Right lobe of liver (tissue), 6 donors: Measurements from ENCODE around the gene BTBD16. TPM values are rescaled to one million over a fixed set of nuclear protein-coding genes. Genes with fewer than 3 reads are reported as not detected.

ENCODE experiments used
- ATAC-seq, 4 donors: fragments of 200-7000 bp; cut with Tn5 transposase; one replicate each; pipeline ENCODE4 v1.9.1; 2020; ENCODE audit warnings: mild to moderate bottlenecking in 4 of 4, moderate library complexity in 4 of 4
- DNase-seq, 3 donors: peaks; one replicate each; pipeline ENCODE4 v3.0.0-alpha.2; 2020
- H3K27ac ChIP-seq, 3 donors: fragments of 200-600 bp; one replicate each; pipeline ENCODE4 v1.8.0; 2022
- H3K27me3 ChIP-seq, 2 donors: fragments of 200-600 bp; one replicate each; pipeline ENCODE4 v1.8.0; 2022
- H3K36me3 ChIP-seq, 4 donors: fragments of 200-600 bp; sonication (generic) in 1 of 4; one replicate each; pipeline versions ENCODE4 v1.5.1 to v1.8.0; 2017 to 2022; ENCODE audit warnings: control low read depth in 1 of 4
- H3K4me1 ChIP-seq, 4 donors: fragments of 200-600 bp; sonication (generic) in 1 of 4; one replicate each; pipeline versions ENCODE4 v1.5.1 to v1.8.0; 2017 to 2022; ENCODE audit warnings: control low read depth in 1 of 4
- H3K4me3 ChIP-seq, 3 donors: fragments of 200-600 bp; one replicate each; pipeline ENCODE4 v1.8.0; 2022
- H3K9me3 ChIP-seq, 4 donors: fragments of 200-600 bp; sonication (generic) in 1 of 4; one replicate each; pipeline versions ENCODE4 v1.5.1 to v1.8.0; 2017 to 2022; ENCODE audit warnings: control low read depth in 1 of 4
- POLR2A ChIP-seq: fragments of 450-650 bp; IDR thresholded peaks from one replicate; pipeline ENCODE4 v1.6.1; 2017; ENCODE audit warnings: antibody characterized with exemption, mild to moderate bottlenecking
- WGBS: methylation state at CpG from one replicate; pipeline ENCODE4 v1.1.6; 2018; ENCODE audit warnings: low coverage, low lambda C conversion rate; ENCODE audit not compliant: insufficient coverage; ENCODE audit errors: missing lambda C conversion rate; 5-methylcytosine and 5-hydroxymethylcytosine counted together
- intact Hi-C, 2 donors: fragments of 100-400 bp; cut with DNase I; formaldehyde crosslinking; loops; one replicate each; pipeline versions ENCODE4 v1.11.2 to v1.14.1; 2022
- total RNA-seq, 6 experiments: library from RNA; depleted of rRNA in 2 of 6; stranded (reverse); fragments of >200 nt in 2 of 6; fragmentation: NEBNext Ultra II Directional in 3 of 6; extraction: Animal tissue kit (Norgen Biotek cat#: 25700) in 3 of 6; gene quantifications; one replicate each; pipeline versions ENCODE4 v1.1.0 to v1.2.4, GENCODE V29; 2016 to 2023
- TF ChIP-seq, protein P1 (sequence below), 4 donors: fragments of 200-600 bp in 3 of 4; fragments of 450-650 bp in 1 of 4; IDR thresholded peaks; one replicate each; pipeline versions ENCODE4 v1.5.1 to v1.8.0; 2016 to 2022; ENCODE audit warnings: antibody characterized with exemption in 4 of 4, mild to moderate bottlenecking in 2 of 4
- donor health status: DM: no; HTN: yes; CAD: no.
- donor health status: DM: no; HTN: no; CAD: no.
- donor health status: DM: no; HTN: no; CAD: no.
- donor health status: DM: no; HTN: yes; CAD: no.
- donor health status: DM: no; HTN: yes; CAD: no.

BTBD16 gene
- total RNA-seq, 6 experiments from 2014 or later: 0.98 to 3.0 (median 2.0) TPM

DNA sequence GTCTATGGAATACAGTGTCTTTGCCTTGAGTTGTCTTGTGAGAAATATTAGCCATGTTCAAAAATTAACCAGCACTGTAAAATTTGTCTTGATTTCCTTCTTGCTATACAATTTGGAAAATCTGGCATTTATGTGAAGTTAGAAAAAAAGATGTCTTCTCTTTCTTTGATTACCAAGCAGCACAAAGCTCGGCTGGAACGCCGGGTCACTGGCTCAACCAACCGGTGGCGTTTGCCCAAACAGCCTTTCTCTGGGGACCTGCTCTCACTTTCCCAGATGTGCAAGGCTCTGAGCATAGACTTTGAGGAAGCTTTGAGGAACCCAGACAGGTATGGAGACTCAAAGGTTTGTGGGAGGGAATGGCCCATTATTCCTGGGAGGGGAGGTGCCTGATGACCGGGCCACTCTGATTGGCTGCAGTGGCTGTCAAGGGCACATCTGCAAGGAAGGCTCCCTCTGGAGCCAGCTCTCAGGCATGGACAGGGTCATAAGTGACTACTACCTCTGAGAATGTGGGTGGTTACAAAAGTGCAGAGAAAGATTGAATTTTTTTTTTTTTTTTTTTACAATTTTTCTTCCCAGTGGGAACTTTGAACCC is 5.6 kb downstream of the BTBD16 start:
- H3K27ac ChIP-seq: no peak overlapping the region
- peak; percentile 19 to 56 (median 40) for ATAC-seq
- no peak for DNase-seq
- H3K27me3 ChIP-seq: no peaks in the 10 kb centered on the region
- no peaks in the 10 kb centered on the region for H3K9me3 ChIP-seq
- intact Hi-C loops: loop anchor here in 1 of 2 donors (10.0 kb wide), 1 partner anchor 142 kb away; no protein-coding TSS in a partner anchor
- no peaks in the 10 kb centered on the region for H3K4me1 ChIP-seq
- no peak overlapping the region for H3K4me3 ChIP-seq
- TF ChIP-seq, protein P1, sequence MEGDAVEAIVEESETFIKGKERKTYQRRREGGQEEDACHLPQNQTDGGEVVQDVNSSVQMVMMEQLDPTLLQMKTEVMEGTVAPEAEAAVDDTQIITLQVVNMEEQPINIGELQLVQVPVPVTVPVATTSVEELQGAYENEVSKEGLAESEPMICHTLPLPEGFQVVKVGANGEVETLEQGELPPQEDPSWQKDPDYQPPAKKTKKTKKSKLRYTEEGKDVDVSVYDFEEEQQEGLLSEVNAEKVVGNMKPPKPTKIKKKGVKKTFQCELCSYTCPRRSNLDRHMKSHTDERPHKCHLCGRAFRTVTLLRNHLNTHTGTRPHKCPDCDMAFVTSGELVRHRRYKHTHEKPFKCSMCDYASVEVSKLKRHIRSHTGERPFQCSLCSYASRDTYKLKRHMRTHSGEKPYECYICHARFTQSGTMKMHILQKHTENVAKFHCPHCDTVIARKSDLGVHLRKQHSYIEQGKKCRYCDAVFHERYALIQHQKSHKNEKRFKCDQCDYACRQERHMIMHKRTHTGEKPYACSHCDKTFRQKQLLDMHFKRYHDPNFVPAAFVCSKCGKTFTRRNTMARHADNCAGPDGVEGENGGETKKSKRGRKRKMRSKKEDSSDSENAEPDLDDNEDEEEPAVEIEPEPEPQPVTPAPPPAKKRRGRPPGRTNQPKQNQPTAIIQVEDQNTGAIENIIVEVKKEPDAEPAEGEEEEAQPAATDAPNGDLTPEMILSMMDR (IDR thresholded peaks at IDR 0.05): no peak
- no peak for TF ChIP-seq POLR2A
- no peaks in the 10 kb centered on the region for H3K36me3 ChIP-seq
- 87% methylated on average over 6 of the region's 6 CpGs for WGBS

DNA sequence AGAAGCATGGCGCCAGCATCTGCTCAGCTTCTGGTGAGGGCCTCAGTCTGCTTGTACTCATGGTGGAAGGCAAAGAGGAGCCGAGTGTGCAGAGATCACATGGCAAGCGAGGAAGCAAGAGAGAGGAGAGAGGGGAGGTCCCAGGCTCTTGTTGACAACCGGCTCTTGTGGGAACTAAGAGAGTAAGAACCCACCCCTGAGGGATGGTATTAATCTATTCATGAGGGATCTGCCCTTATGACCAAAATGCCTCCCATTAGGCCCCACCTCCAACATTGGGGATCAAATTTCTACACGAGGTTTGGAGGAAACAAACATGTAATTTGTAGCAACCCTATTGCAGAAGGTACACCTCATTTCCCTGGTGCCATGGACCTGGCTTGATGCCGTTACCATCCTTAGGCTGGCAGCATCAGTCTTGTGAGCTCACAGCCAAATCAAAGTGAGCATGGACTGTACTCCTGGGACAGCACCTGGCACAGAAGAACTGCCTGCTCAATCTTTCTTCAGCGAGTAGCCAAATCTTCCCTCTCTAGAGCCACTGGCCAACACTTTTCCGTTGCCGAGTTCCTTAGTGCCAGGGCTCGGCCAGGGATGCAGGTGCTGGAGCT is 6.5 kb downstream of the BTBD16 start:
- intact Hi-C loops: loop anchor here in 1 of 2 donors (10.0 kb wide), 1 partner anchor 143 kb away; no protein-coding TSS in a partner anchor
- H3K4me1 ChIP-seq: no peaks in the 10 kb centered on the region
- no peaks in the 10 kb centered on the region for H3K36me3 ChIP-seq
- TF ChIP-seq, protein P1 (IDR thresholded peaks at IDR 0.05): no peak
- TF ChIP-seq POLR2A: no peak
- no peaks in the 10 kb centered on the region for H3K27me3 ChIP-seq
- WGBS: 72% methylated on average over 6 of the region's 10 CpGs
- H3K9me3 ChIP-seq: no peaks in the 10 kb centered on the region
- H3K27ac ChIP-seq: no peak overlapping the region
- H3K4me3 ChIP-seq: no peak overlapping the region
- no peak for ATAC-seq
- DNase-seq: no peak

DNA sequence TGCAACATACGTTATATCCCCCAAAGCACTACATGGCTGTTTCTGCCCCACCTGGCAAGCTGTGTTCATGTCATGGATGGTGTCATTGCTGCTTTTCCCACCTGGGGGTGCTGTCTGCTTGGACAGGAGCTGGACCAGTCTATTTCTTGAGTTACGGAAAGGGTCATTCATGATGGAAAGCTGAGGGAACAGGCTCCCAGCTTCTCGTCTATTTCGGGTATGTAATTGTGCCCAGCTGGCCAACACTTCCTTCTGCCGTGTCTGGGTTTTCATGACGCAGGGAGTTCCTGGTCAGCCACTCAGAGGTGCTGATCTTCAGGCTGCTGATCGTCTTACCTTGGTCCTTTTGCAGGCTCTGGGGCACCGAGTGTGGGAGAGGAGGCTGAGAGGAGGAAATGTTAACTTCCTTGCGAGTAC is 8.6 kb downstream of the BTBD16 start:
- Histone ChIP-seq H3K4me3 (no peak overlapping the region), H3K27ac (no peak overlapping the region), H3K9me3 (no peaks in the 10 kb centered on the region), H3K4me1 (no peaks in the 10 kb centered on the region), H3K27me3 (no peaks in the 10 kb centered on the region), H3K36me3 (no peaks in the 10 kb centered on the region)
- intact Hi-C loops: loop anchor here in 1 of 2 donors (10.0 kb wide), 1 partner anchor 145 kb away; no protein-coding TSS in a partner anchor
- 22% methylated on average over 8 of the region's 9 CpGs for WGBS
- DNase-seq (peak in 1 of 3 donors; percentile 40), ATAC-seq (peak; percentile 62 to 83 (median 73))
- TF ChIP-seq, protein P1 (IDR thresholded peaks at IDR 0.05): peak; percentile 41 to 62 (median 53)
- TF ChIP-seq POLR2A: no peak

DNA sequence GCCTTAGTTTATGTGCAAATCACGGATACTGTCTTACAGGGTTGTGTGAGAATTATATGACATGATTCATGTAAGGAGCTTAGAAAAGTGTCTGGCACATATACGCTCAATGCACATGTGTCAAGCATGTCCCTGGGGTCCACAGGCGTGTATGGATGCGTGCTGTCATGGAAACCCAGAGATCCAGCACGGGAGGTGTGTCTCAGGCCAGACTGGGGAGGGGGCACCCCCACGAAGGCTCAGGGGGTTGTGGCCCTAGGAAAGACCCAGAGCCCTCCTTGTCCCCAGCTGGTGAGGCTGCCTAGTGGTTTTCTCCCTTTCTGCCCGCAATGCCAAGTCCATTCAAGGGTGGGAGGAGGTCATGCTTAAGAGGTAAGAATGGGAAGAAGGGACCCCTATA is 9.1 kb downstream of the BTBD16 start:
- DNase-seq (no peak), ATAC-seq (no peak)
- Histone ChIP-seq H3K9me3 (no peaks in the 10 kb centered on the region), H3K4me3 (no peak overlapping the region), H3K4me1 (no peaks in the 10 kb centered on the region), H3K36me3 (no peaks in the 10 kb centered on the region), H3K27me3 (no peaks in the 10 kb centered on the region), H3K27ac (no peak overlapping the region)
- TF ChIP-seq, protein P1 (IDR thresholded peaks at IDR 0.05): no peak
- TF ChIP-seq POLR2A: no peak
- WGBS: 58% methylated on average over 3 of the region's 7 CpGs
- intact Hi-C loops: no loop called here
